Mesothelial cell of epicardium (in vitro differentiated cells): ENCODE measurements around the gene KAZN. TPM values are rescaled to one million over a fixed set of nuclear protein-coding genes. Genes with fewer than 3 reads are reported as not detected.
A peak's percentile ranks its signal among the peaks of the same experiment; 100 is the strongest.
"Not testable (repeated sequence)": the region's sequence is repeated elsewhere in the genome, so short reads cannot be mapped to it uniquely, and the experiment has no call there.

Source experiments
- DNase-seq, 2 experiments: peaks; one replicate each; pipeline ENCODE4 v3.0.0; 2021; ENCODE audit warnings: low spot score in 2 of 2; ENCODE audit not compliant: unreplicated experiment in 2 of 2
- H3K27ac Mint-ChIP-seq: 2 replicates; pipeline ENCODE4 v1.8.0; 2021; ENCODE audit warnings: mixed read lengths
- H3K27me3 Mint-ChIP-seq: 2 replicates; pipeline ENCODE4 v1.8.0; 2021; ENCODE audit warnings: low read depth, mixed read lengths
- H3K36me3 Mint-ChIP-seq: 2 replicates; pipeline ENCODE4 v1.8.0; 2021; ENCODE audit warnings: mixed read lengths
- H3K4me1 Mint-ChIP-seq: 2 replicates; pipeline ENCODE4 v1.8.0; 2021; ENCODE audit warnings: mixed read lengths
- H3K4me3 Mint-ChIP-seq: 2 replicates; pipeline ENCODE4 v1.8.0; 2021; ENCODE audit warnings: mild to moderate bottlenecking, moderate library complexity, mixed read lengths
- H3K9me3 Mint-ChIP-seq: 2 replicates; pipeline ENCODE4 v1.8.0; 2021; ENCODE audit warnings: mixed read lengths
- CTCF ChIP-seq: fragments of 200-600 bp; sonication (generic); IDR thresholded peaks from one replicate; pipeline ENCODE4 v1.5.0; 2021; ENCODE audit warnings: antibody characterized with exemption; ENCODE audit not compliant: unreplicated experiment
- total RNA-seq: library from RNA; stranded (reverse); gene quantifications from 3 replicates; pipeline ENCODE4 v1.2.1, GENCODE V29; 2021

KAZN gene
- total RNA-seq, 1 donor from 2014 or later = 38.4 TPM

GRCh38 chr1:14962407-14962806 lies 363.9 kb downstream of the KAZN start:
- no peak for TF ChIP-seq CTCF
- peaks cover 2% of the 10 kb centered on the region for H3K9me3 Mint-ChIP-seq
- no peak for DNase-seq
- peaks cover 3% of the 10 kb centered on the region for H3K4me1 Mint-ChIP-seq
- no peaks in the 10 kb centered on the region for H3K27me3 Mint-ChIP-seq
- peaks cover 48% of the 10 kb centered on the region for H3K36me3 Mint-ChIP-seq
- no peak overlapping the region for H3K4me3 Mint-ChIP-seq
- no peak overlapping the region for H3K27ac Mint-ChIP-seq

GRCh38 chr1:14963791-14964710 lies 365.6 kb downstream of the KAZN start:
- not testable (repeated sequence) for H3K9me3 Mint-ChIP-seq, H3K27me3 Mint-ChIP-seq, DNase-seq, H3K27ac Mint-ChIP-seq, H3K4me3 Mint-ChIP-seq, H3K4me1 Mint-ChIP-seq
- H3K36me3 Mint-ChIP-seq = peaks cover 49% of the 10 kb centered on the region

GRCh38 chr1:14964711-14965055 lies 366.2 kb downstream of the KAZN start:
- Mint-ChIP-seq H3K27ac (peak overlapping the region; percentile 21), H3K4me3 (no peak overlapping the region), H3K4me1 (peaks cover 7% of the 10 kb centered on the region), H3K27me3 (no peaks in the 10 kb centered on the region), H3K9me3 (peaks cover 3% of the 10 kb centered on the region), H3K36me3 (peaks cover 49% of the 10 kb centered on the region)
- no peak for DNase-seq
- no peak for TF ChIP-seq CTCF

- H3K27ac Mint-ChIP-seq = peak overlapping the region; percentile 47
- no peak overlapping the region for H3K4me3 Mint-ChIP-seq
- TF ChIP-seq CTCF = no peak
- H3K9me3 Mint-ChIP-seq = peaks cover 4% of the 10 kb centered on the region
- DNase-seq = no peak
- peaks cover 20% of the 10 kb centered on the region for H3K4me1 Mint-ChIP-seq
- H3K27me3 Mint-ChIP-seq = no peaks in the 10 kb centered on the region
- H3K36me3 Mint-ChIP-seq = peaks cover 22% of the 10 kb centered on the region
These were observed 369.9 kb downstream of the KAZN start for GRCh38 chr1:14968251-14968851.

GRCh38 chr1:14969006-14969405 lies 370.5 kb downstream of the KAZN start:
- no peak for TF ChIP-seq CTCF
- Mint-ChIP-seq H3K27ac (peak overlapping the region; percentile 47), H3K4me3 (no peak overlapping the region), H3K36me3 (peaks cover 22% of the 10 kb centered on the region), H3K4me1 (peaks cover 20% of the 10 kb centered on the region), H3K27me3 (no peaks in the 10 kb centered on the region), H3K9me3 (peaks cover 8% of the 10 kb centered on the region)
- no peak for DNase-seq

- H3K27me3 Mint-ChIP-seq = no peaks in the 10 kb centered on the region
- DNase-seq = no peak
- TF ChIP-seq CTCF = no peak
- peak overlapping the region; percentile 59 for H3K27ac Mint-ChIP-seq
- peaks cover 8% of the 10 kb centered on the region for H3K9me3 Mint-ChIP-seq
- H3K36me3 Mint-ChIP-seq = peaks cover 22% of the 10 kb centered on the region
- H3K4me3 Mint-ChIP-seq = no peak overlapping the region
- H3K4me1 Mint-ChIP-seq = peaks cover 23% of the 10 kb centered on the region
These were observed 371.8 kb downstream of the KAZN start for GRCh38 chr1:14970115-14970798.
